GM18511 (cell line): ENCODE data around the gene POU6F2.

Experiments
- ATAC-seq: cut with Tn5 transposase; IDR thresholded peaks from one replicate; pipeline ENCODE4 v1.9.1; 2021; ENCODE audit warnings: mild to moderate bottlenecking, moderate library complexity; ENCODE audit not compliant: unreplicated experiment

Gene POU6F2

DNA sequence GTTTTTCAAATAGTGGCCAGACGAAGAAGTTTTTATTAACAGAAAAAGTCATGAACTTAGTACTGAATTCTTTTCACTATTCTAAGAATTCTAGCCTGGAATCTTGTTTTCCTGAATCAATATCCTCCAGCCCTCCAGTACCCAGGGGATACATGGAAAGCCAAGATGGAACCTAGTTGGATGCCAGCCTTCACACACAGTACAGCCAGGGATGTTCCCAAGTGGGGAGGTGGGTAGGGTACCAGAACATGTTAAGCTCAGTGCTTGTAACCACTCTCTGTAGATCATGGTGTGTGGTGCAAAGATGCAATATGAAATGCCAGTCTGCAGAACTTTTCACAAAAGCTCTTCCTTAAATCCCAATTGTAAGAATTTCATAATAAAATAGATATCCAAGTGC is 128.0 kb downstream of the POU6F2 start:
- no peak for ATAC-seq

DNA sequence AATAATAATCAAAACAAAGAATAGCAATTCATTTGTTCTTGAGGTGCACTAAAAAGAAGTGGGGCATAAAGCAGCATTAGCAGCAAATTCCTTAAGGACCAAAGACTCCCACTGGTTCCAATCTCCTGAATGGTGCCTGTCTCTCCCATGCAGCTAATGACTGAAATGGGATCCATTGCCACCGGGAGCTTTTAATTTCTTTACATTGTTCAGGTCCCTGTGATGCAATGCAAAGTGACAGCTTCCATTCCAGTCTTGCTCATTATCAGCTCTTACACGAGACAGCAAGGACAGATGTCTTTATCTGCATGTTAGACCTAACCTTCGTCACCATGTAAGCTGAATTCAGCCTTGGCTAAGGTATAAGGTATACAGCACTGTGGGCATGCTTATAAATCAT is 148.1 kb downstream of the POU6F2 start:
- no peak for ATAC-seq

DNA sequence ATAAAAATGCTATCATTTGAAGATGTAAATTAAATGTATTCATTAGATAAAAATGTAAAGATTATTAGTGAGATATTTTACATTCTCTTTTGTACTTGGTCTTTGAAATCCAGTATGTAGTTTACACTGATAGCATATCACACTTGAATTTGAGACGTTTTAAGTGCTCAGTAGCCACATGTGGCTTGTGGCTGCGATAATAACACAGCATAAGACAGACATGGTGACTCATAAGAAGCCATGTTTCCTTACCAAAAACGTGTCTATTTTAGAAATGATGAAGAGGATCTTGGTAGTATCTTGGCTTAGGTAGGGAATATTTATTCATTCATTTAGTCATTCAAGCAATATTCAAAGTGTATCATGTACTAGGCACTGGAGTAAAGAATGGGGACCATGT is 149.3 kb downstream of the POU6F2 start:
- ATAC-seq, result no peak

DNA sequence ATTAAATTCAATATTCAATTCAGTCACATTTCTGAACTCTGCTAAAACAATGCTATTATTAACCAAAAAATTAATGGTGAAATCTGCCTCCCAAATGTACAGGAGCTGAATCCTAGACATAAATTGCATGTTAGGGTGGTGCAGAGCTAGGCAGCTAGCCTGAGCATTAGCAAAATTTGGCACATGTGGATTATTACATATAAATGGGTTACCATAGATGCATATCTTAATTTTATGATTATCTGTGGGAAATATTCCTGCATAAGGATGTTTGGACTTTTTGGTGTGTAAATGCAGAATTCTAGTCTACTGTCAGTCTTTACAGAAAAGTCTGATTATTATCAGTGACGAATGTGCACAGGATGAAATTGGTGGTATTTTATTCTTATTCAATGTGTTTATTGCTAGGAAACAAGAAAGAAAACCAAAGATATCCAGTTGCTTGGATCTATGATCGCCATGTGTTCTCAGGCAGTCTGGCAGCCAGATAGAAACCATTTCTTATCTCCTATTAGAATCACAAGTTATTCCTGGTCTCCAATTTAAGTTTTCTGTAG is 150.7 kb downstream of the POU6F2 start:
- no peak for ATAC-seq

DNA sequence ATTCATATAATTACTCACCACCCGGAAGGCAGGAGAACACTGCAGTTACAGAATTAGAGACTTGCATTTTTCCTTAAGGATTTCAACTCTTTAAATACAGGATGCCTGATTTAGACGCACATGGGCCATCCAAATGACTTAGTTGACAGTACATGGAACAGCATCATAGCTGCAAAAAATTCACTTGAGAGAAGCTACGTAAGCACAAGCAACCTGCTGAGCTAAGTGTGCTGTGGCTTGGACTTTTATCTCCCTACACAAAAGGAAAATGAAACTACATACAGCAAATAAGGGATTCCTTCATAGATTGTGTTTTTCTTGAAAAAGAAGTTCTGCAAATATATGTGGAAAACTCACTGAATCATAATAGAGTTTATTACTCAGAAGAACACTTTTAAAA is 152.6 kb downstream of the POU6F2 start:
- no peak for ATAC-seq

DNA sequence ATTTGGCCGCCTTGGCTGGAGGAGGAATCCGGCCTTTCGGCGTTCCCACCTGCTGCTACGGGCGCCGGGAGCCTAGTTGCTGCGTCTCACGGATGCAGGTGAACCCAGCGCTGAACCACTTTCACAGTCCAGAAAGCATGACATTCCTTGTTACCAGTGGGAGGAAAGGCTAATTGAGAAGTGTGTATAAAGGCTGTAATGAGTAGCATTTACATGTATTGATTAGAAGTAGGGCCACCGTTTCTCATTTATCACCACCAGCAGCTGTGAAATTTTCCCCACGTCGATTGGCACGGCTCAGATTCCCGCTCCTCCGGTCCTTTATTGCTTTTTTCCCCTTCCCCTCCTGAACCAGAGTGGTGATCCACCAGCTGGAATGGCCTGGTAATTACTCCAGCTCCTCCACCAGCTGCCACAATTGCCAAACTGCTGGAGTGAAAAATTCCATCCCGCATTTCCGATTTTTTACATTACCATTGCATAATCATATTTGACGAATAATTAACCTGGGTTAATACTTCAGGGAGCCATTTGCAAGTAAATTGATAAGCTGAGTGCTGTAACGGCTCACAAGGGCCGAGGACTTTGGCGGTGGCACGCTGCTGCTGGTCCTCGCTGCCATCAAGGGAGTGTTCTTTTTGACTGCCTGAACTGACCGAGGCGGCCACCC is 153.3 kb downstream of the POU6F2 start:
- no peak for ATAC-seq

DNA sequence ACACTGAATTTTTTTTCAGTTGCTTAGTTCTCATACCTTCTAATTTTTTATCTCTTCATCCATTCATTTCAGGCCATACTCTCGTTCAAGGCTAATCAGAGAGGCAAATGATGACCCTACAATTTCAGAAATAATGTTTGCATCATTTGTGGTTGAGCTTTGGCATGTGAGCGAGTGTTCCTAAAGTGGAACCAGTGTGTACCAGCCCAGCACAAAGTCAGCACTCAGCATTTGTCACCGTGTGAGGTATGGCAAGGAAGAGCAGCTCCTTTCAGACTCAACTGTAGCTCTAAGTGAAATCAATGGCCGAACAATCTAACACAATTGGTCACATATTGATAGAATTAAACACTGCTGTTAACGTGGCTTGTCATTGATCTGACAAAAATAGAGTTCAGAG is 154.6 kb downstream of the POU6F2 start:
- ATAC-seq, result no peak

DNA sequence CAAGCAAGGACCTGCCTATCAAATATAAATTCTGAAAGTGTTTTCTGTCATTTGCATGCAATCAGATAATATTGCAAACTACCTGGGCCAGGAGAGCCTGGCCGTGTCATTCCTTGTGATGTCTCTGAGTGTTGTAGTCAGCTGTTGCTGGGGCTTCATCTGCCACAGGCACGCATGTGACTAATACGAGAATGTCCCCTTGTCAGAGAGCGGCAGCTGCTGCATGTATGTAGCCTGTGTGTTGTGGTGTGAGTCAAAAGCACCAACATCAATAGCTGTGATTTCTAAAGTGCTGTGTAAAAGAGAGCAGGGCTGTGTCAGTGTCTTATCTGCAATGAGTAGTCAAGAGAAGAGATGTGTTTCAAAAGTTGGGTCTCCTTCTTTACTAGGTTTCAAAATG is 155.4 kb downstream of the POU6F2 start:
- ATAC-seq, result no peak

DNA sequence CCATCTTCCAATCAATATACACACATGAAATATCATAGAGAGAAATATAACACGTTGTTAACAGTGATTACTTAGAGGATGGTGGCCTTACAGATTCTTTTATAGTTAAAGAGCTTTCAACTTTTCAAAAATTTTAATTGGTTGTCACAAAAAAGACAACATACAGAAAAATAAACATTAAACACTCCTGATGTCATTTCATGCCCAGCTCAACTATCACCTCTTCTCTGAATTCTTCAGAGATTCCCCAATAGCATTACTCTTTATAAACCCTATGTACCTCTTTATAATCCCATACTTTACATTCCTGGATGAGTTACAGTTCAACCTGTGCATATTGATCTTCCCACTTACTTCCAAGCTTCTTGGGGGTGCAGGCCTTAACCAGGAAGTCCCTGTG is 159.8 kb downstream of the POU6F2 start:
- ATAC-seq, result no peak

DNA sequence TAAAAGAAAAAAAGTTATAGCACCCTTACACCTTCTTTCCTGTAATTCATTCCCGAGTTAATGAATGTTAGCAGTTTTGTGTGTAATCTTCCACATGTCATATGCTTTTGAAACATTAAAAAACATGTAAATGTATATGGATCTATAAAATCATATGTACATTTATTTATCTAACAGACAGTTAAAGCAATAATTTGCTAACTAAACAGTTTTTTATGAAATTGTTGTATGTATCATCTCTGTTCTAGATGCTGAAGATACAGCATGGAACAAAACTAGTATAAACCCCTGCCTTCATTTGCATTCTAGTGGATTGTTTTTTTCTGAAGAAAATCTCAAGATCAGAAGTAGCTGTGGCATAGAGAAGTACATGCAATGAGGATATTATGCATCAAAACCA is 165.0 kb downstream of the POU6F2 start:
- no peak for ATAC-seq

DNA sequence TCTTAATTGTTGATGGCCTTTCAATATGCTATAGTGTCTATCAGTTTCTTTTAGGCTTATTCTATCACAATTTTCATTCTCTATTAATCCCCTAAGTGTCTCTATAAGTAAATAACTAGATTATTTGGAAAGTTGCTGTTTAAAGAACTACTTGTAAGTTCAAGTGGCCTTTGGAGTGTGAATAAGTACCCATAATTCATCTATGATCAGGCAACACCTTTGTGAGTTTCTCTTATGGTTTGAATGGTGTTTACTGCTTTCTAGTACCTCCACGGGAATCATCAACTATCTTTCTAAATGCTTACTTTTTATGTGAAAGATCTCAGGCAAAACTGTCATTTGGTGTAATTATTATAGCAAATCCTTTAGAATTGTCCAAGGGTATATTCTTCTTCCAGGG is 166.7 kb downstream of the POU6F2 start:
- ATAC-seq, result no peak

DNA sequence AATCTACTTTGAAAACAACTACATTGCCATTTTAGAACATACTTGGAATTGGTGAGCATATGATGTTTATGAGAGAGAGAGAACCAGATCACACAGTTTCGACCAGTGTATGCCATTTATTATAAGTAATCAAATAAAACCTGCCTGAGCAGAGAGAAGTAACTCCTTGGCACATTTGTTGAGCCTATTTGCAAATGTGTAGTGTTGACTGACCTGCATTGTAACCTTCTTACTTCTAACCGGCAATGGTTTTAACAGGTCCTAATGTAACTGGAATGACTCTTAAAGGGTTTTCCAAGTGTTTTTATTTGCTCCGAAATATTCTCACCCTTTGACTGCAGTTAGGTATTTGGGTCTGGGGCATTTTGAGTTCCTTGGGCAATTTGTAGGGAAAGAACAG is 167.6 kb downstream of the POU6F2 start:
- ATAC-seq, result no peak

DNA sequence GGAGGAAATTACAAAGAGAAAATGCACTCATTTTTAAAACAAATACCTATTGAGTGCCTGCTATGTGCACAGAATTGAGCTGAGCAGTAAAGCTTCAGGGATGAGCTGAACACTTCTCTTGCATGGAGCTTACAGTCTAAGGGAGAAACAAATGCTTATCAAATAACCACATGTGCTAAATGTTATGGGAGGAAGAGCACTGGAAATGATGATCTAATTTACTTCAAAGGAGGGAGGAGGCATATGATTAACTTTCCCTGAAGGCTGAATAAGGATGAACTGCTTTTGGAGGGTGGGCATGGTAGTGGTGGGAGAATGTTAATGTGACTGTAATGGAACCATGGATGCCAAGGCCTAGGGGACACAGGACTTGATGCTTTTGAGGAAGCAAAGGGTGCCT is 168.2 kb downstream of the POU6F2 start:
- ATAC-seq, result no peak

DNA sequence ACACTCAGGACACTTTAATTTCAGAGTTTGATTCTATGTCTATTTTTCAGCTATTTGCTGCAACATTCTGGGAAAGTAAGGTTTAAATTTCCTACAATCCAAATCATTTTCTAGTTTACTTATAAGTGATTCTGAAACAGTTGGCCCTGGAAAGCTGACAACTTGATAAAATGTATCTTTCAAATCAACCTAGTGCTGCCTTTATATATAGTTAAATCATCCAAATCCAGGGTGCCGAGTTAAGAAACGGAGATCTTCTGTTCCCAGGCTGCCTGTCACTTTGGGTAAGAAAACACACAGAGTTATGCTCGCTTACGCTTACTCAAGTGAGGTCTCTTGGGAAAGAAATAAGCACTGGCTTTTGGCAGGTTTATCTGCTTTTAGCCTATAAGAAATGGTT is 175.0 kb downstream of the POU6F2 start:
- no peak for ATAC-seq

DNA sequence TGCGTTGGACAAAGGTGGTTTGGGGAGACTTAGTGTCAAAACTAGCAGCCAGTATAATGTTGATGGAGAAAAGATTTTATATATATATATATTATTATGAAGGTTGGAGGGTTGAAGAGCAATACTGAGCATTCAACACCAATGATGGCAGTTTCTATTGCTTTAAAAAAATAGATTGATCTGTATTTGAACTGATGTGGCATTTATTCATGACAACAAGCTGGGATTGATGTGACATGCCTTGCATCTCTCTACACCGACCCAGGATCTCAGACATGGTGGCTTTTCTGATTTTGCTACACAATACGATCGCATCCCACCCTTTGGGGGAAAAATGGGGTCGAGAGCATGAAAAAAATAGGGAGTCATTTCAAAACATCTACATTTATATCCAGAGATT is 175.4 kb downstream of the POU6F2 start:
- ATAC-seq, result no peak

DNA sequence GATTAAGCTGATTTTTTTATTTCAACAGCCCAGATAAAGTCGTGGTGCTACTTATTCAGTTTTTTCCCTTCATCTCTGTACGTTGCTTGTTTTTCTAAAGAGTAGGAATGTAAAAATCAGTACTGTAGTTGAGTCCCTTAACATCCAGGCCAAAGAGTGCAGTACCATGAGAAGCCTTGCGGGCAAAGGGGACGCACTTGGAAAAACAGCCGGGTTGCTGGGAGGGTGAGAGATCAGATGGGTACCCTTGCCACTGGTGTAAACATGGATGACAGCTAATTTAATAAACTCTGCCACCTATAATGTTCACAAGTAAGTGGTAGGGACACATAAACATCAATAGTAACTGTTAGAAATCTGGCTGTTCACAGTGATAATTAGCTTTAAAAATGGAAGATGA is 175.9 kb downstream of the POU6F2 start:
- ATAC-seq, result no peak

DNA sequence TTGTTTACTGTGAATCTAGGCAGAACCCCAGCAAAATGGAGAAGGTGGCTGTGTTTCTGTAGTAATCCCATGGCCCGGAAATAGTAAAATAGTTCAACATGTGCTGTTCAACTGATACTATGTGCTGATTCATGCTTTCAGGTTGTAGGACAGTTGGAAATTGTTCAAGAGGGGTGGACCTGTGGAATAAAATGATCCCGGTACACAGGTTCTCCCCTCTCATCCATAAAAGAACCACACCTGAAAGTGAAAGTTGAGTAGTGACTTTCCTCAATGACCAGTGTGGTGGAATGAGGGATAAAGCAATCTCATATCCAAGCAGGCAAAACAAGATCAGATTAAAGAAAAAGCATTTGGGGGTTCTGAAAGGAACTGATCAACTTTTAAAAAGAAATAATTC is 177.1 kb downstream of the POU6F2 start:
- ATAC-seq, result no peak

DNA sequence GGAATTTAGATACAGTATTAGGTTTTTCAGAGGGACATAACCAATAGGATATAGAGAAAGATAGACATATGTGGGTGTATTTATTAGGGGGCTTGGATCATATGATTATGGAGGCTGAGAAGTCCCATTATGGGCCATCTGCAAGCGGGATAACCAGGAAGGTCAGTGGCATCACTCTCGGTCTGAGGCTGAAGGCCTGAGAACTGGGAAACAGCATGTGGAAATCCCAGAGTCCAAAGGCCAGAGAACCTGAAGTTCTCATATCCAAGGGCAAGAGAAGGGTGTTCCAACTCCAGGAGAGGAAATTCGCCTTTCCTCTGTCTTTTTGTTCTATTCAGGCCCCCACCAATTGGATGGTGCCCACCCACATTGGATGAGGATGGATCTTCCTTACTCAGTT is 180.7 kb downstream of the POU6F2 start:
- ATAC-seq, result no peak

DNA sequence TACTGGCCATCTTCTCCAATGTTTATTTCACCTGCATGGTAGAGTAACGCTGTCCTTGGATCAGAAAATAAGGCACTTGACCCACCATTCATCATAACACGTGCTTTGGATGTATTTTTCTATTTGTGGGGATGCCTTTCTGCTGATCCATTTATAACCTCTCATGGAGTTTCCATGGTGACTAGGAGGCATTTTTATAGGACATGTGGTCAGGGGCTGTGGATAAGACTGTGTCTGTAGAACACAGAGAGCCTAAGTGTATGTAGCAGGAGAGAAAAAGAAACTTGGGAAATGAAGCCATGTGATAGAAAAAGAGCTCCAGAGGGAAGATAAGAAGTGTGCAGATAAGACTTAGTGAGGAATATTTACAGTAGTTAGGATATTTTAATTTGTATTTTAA is 184.2 kb downstream of the POU6F2 start:
- no peak for ATAC-seq

DNA sequence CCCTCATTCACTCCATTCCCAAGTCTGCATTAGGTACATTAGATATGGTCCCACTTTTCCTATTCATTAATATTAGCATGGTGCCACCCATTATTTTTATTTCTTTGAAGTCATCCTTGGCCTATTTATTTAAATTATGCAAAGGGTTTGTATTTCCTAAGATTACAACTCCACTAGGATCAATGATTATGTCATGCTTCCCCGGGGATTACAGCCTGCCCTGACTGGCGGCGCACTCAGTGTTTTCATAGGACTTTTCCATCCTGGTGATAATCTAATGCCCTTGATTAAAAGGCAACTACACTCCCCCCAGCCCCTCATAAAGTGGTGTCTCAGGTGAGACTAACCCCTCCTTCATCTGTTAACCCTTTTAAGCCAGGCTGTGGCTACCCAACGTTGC is 187.2 kb downstream of the POU6F2 start:
- no peak for ATAC-seq

DNA sequence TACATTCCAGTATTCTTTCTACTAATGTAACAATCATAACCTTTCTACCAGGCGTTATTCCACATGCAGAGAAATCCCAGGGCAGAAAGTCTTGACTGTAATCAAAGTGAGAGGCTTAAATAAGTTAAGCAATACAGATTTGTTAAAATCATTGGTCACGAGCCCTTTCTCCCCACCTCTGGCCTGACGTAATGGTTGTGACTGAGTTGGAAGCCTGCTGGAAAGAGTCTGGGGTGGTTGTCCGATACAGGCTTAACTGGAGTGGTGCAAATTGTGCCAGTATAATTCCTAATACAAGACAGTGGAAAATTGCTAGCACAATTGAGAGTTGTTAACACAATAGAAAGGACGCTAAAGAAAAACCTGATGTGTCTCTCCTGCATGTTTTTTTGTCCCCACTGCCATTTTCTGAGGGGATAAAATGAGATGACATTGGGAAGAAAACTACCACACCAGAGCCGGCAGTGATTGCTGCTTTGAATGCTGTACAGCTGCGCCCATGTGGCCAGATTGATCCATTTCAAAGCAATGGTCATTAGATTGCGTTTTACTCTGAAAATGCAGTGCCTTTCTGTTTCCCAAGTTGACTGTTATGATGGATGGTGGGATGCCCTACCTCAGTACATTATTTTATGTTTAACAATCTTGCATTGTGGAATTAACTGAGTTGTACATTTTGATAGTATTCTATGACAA is 190.8 kb downstream of the POU6F2 start:
- ATAC-seq, result no peak

DNA sequence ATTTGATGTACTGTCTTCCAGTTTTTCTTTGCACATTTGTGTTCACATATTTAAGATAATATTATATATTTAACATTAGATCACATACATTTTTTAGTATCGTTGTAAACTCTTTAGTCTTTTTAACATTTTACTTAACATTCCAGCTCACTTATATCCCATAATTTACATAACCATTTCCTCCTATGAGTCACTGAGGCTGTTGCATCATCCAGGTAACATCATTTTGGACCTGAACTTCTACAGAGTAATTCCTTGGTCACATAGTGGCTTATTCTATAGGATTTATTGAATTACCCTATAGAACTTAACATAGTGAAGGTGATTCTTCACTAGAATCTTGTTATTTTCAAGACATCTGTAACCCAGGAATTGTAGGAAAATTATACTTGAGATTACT is 194.4 kb downstream of the POU6F2 start:
- ATAC-seq, result no peak

DNA sequence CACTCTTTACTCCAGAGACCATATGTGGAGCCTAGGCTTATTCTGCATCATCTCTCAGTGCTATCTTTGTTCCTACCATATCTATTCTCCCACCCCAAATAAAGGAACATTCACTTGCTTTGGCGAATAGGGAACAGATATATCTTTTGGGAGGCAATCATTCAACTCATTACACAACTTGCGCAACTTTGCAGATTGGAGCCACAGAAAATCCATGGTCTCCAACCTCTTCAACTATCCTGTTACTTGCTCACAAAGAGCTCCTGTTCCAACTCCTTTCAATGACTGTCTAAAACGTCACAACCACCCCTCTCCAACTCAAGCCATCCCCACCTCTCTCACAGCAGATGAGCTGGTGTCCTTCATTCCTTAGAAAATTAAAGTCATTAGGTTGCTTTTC is 203.7 kb downstream of the POU6F2 start:
- ATAC-seq, result no peak
